H9 (cell line): Measurements from ENCODE around the gene CYTH4. TPM values are rescaled to one million over a fixed set of nuclear protein-coding genes. Genes with fewer than 3 reads are reported as not detected.

ENCODE experiments used
- DNase-seq: peaks from one replicate; pipeline ENCODE4 v3.0.0-alpha.2; 2017
- H2AFZ ChIP-seq: one replicate; pipeline ENCODE4 v1.6.1; 2013; ENCODE audit warnings: mild to moderate bottlenecking, low read length, control low read depth, moderate library complexity
- H2AK5ac ChIP-seq: 2 replicates; pipeline ENCODE4 v1.6.1; 2013; ENCODE audit warnings: low read length, control low read depth, mixed read lengths; ENCODE audit not compliant: insufficient read length
- H2BK120ac ChIP-seq: one replicate; pipeline ENCODE4 v1.6.1; 2013; ENCODE audit warnings: low read depth, mild to moderate bottlenecking, low read length, control low read depth, inconsistent platforms; ENCODE audit not compliant: poor library complexity, severe bottlenecking
- H2BK12ac ChIP-seq: 2 replicates; pipeline ENCODE4 v1.6.1; 2013; ENCODE audit warnings: low read length, control low read depth, mixed read lengths, low read depth; ENCODE audit not compliant: insufficient read length
- H2BK15ac ChIP-seq: 2 replicates; pipeline ENCODE4 v1.6.1; 2013; ENCODE audit warnings: low read depth, low read length, control low read depth
- H2BK20ac ChIP-seq: one replicate; pipeline ENCODE4 v1.6.1; 2013; ENCODE audit warnings: low read depth, mild to moderate bottlenecking, low read length, control low read depth, inconsistent platforms; ENCODE audit not compliant: poor library complexity, severe bottlenecking
- H2BK5ac ChIP-seq: 2 replicates; pipeline ENCODE4 v1.6.1; 2013; ENCODE audit warnings: low read length, control low read depth, mixed read lengths; ENCODE audit not compliant: insufficient read length
- H3K14ac ChIP-seq: 2 replicates; pipeline ENCODE4 v1.6.1; 2013; ENCODE audit warnings: low read length, control low read depth; ENCODE audit not compliant: insufficient read depth
- H3K18ac ChIP-seq: 2 replicates; pipeline ENCODE4 v1.6.1; 2013; ENCODE audit warnings: low read depth, mild to moderate bottlenecking, mixed read lengths, low read length, control low read depth; ENCODE audit not compliant: insufficient read length
- H3K23ac ChIP-seq: 2 replicates; pipeline ENCODE4 v1.6.1; 2013; ENCODE audit warnings: low read length, control low read depth, mixed read lengths, low read depth; ENCODE audit not compliant: insufficient read length
- H3K23me2 ChIP-seq: 2 replicates; pipeline ENCODE4 v1.6.1; 2013; ENCODE audit warnings: low read depth, mild to moderate bottlenecking, mixed read lengths, low read length, control low read depth; ENCODE audit not compliant: insufficient read length, poor library complexity, severe bottlenecking
- H3K27ac ChIP-seq: 2 replicates; pipeline ENCODE4 v1.5.1; 2013; ENCODE audit warnings: low read length, control low read depth, mixed read lengths, low read depth; ENCODE audit not compliant: insufficient read length
- H3K27me3 ChIP-seq: 2 replicates; pipeline ENCODE4 v1.6.1; 2013; ENCODE audit warnings: low read length, control low read depth, inconsistent platforms; ENCODE audit not compliant: insufficient read depth
- H3K4ac ChIP-seq: 2 replicates; pipeline ENCODE4 v1.6.1; 2013; ENCODE audit warnings: low read depth, mild to moderate bottlenecking, control low read depth, inconsistent platforms, low read length, moderate library complexity
- H3K4me1 ChIP-seq: 2 replicates; pipeline ENCODE4 v1.6.1; 2013; ENCODE audit warnings: low read length, control low read depth, inconsistent platforms; ENCODE audit not compliant: insufficient read depth
- H3K4me2 ChIP-seq: 2 replicates; pipeline ENCODE4 v1.6.1; 2013; ENCODE audit warnings: low read length, control low read depth, mixed read lengths; ENCODE audit not compliant: insufficient read length, insufficient read depth
- H3K56ac ChIP-seq: 2 replicates; pipeline ENCODE4 v1.6.1; 2013; ENCODE audit warnings: low read depth, mild to moderate bottlenecking, mixed read lengths, low read length, control low read depth; ENCODE audit not compliant: insufficient read length
- H3K79me1 ChIP-seq: 2 replicates; pipeline ENCODE4 v1.6.1; 2013; ENCODE audit warnings: low read depth, mild to moderate bottlenecking, moderate library complexity, low read length, control low read depth, inconsistent platforms; ENCODE audit not compliant: insufficient read depth, poor library complexity, severe bottlenecking
- H3K79me2 ChIP-seq: 2 replicates; pipeline ENCODE4 v1.6.1; 2013; ENCODE audit warnings: low read length, control low read depth, inconsistent platforms; ENCODE audit not compliant: insufficient read depth
- H3K9ac ChIP-seq: 2 replicates; pipeline ENCODE4 v1.6.1; 2013; ENCODE audit warnings: low read length, control low read depth, mixed read lengths; ENCODE audit not compliant: insufficient read length; ENCODE audit errors: extremely low read depth
- H3K9me3 ChIP-seq: one replicate; pipeline ENCODE4 v1.6.1; 2013; ENCODE audit warnings: low read depth, low read length, inconsistent platforms; ENCODE audit not compliant: control insufficient read depth
- H3T11ph ChIP-seq: one replicate; pipeline ENCODE4 v1.6.1; 2013; ENCODE audit warnings: mild to moderate bottlenecking, low read length, control low read depth, inconsistent platforms
- H4K20me1 ChIP-seq: one replicate; pipeline ENCODE4 v1.6.1; 2013; ENCODE audit not compliant: control insufficient read depth, insufficient read length, insufficient read depth
- H4K5ac ChIP-seq: 2 replicates; pipeline ENCODE4 v1.6.1; 2013; ENCODE audit warnings: low read depth, mild to moderate bottlenecking, mixed read lengths, low read length, control low read depth; ENCODE audit not compliant: insufficient read length
- H4K8ac ChIP-seq: replicated peaks from 2 replicates; pipeline ENCODE4 v1.6.1; 2013; ENCODE audit warnings: low read length, control low read depth, mixed read lengths, low read depth; ENCODE audit not compliant: insufficient read length
- H4K91ac ChIP-seq: 2 replicates; pipeline ENCODE4 v1.6.1; 2013; ENCODE audit warnings: low read depth, mild to moderate bottlenecking, moderate library complexity, mixed read lengths, low read length, control low read depth; ENCODE audit not compliant: insufficient read length
- H3K27ac Mint-ChIP-seq, 3 experiments: 2 replicates in 2 of 3; 3 replicates in 1 of 3; pipeline ENCODE4 v1.8.0; 2020 to 2021; ENCODE audit warnings: mixed read lengths in 3 of 3, mild to moderate bottlenecking in 1 of 3, moderate library complexity in 1 of 3
- H3K27me3 Mint-ChIP-seq: 2 replicates; pipeline ENCODE4 v1.8.0; 2021; ENCODE audit warnings: low read depth, mild to moderate bottlenecking, moderate library complexity, mixed read lengths
- H3K36me3 Mint-ChIP-seq, 3 experiments: 2 replicates in 2 of 3; 3 replicates in 1 of 3; pipeline ENCODE4 v1.8.0; 2020 to 2021; ENCODE audit warnings: low read depth in 3 of 3, mixed read lengths in 3 of 3; ENCODE audit not compliant: insufficient read depth in 1 of 3
- H3K4me1 Mint-ChIP-seq, 2 experiments: 2 replicates each; pipeline ENCODE4 v1.8.0; 2020; ENCODE audit warnings: mixed read lengths in 2 of 2
- H3K4me3 Mint-ChIP-seq, 2 experiments: 2 replicates in 1 of 2; 3 replicates in 1 of 2; pipeline ENCODE4 v1.8.0; 2020 to 2021; ENCODE audit warnings: mild to moderate bottlenecking in 2 of 2, mixed read lengths in 2 of 2, moderate library complexity in 1 of 2
- H3K9me3 Mint-ChIP-seq, 2 experiments: 2 replicates in 1 of 2; 3 replicates in 1 of 2; pipeline ENCODE4 v1.8.0; 2020; ENCODE audit warnings: mild to moderate bottlenecking in 2 of 2, mixed read lengths in 2 of 2, moderate library complexity in 1 of 2
- WGBS: extraction: QIAGEN DNeasy Blood & Tissue Kit; methylation state at CpG from one replicate; pipeline ENCODE4 v1.1.7; 2013; ENCODE audit warnings: missing lambda C conversion rate, low lambda C conversion rate, mixed read lengths; ENCODE audit not compliant: insufficient read length; ENCODE audit errors: extremely low coverage; 5-methylcytosine and 5-hydroxymethylcytosine counted together
- total RNA-seq: library from RNA; stranded (reverse); gene quantifications from 2 replicates; pipeline ENCODE4 v1.2.1, GENCODE V29; 2021
- TF ChIP-seq, protein P1 (sequence below): fragments of 200-600 bp; sonication (generic); conservative IDR thresholded peaks from 3 replicates; pipeline ENCODE4 v1.8.0; 2021; ENCODE audit warnings: antibody characterized with exemption, mild to moderate bottlenecking

CYTH4 gene
- total RNA-seq, 1 experiment from 2014 or later: not detected

DNA sequence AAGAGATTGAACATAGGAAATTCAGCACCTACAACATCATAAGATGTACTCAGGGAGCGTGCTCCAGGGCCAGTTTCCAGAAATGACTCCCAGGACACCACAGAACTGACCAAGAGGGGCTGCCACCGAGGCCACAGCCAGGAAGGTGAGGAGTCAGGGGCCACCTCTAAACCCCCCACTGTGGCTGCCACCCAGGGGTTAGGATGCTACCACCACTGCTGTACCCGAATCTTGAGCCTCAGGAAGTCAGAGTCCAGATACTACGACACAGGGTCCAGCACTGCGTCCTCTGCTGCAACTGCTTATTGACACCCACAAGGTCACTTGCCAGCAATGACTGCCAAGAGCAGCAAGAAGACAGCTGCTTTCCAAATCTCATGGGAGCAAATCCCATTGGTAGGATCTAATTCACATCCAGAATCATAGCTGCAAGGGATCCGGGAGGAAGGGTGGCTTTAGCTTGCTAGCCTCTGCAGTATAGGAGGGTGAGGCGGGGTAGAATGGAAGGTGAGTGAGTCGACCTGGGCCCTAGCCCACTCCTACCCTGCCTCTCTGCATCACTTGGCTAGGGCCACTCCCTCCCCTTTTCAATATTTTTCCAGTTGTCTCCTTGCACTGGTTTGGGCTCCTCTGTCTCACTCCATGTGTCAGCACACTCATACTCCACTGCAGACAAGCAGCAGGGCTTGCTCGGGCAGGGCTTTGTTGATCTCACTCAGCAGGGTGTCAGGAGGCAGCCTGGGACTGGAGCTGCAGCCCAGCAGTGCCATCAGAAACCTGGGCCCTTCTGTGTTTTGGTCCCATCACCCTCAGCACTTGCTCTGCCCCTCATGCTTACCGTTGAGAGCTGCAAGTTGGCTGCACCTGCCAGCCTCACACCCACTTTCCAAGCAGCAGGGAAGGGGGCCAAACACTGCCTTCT lies 18.1 kb upstream of the CYTH4 start:
- no peak overlapping the region for H3K18ac ChIP-seq
- Mint-ChIP-seq H3K4me3 (no peak overlapping the region), H3K27ac (no peak overlapping the region)

More for the DNA sequence above, 18.1 kb upstream of the CYTH4 start:
- no peak overlapping the region for H2BK120ac ChIP-seq
- no peak overlapping the region for H2BK5ac ChIP-seq
- TF ChIP-seq, protein P1, sequence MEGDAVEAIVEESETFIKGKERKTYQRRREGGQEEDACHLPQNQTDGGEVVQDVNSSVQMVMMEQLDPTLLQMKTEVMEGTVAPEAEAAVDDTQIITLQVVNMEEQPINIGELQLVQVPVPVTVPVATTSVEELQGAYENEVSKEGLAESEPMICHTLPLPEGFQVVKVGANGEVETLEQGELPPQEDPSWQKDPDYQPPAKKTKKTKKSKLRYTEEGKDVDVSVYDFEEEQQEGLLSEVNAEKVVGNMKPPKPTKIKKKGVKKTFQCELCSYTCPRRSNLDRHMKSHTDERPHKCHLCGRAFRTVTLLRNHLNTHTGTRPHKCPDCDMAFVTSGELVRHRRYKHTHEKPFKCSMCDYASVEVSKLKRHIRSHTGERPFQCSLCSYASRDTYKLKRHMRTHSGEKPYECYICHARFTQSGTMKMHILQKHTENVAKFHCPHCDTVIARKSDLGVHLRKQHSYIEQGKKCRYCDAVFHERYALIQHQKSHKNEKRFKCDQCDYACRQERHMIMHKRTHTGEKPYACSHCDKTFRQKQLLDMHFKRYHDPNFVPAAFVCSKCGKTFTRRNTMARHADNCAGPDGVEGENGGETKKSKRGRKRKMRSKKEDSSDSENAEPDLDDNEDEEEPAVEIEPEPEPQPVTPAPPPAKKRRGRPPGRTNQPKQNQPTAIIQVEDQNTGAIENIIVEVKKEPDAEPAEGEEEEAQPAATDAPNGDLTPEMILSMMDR: no peak
- no peak overlapping the region for H2BK15ac ChIP-seq
- peaks cover 18 to 22% of the 10 kb centered on the region in 2 experiments for H3K9me3 Mint-ChIP-seq
- H3K27me3 Mint-ChIP-seq: peaks cover 69% of the 10 kb centered on the region
- no peak overlapping the region for H3K14ac ChIP-seq
- H3K9me3 ChIP-seq: no peaks in the 10 kb centered on the region
- H3K23me2 ChIP-seq: no peaks in the 10 kb centered on the region
- H2AK5ac ChIP-seq: no peak overlapping the region
- H3K79me2 ChIP-seq: no peaks in the 10 kb centered on the region
- H3T11ph ChIP-seq: no peak overlapping the region
- no peak overlapping the region for H3K56ac ChIP-seq
- no peak overlapping the region for H3K9ac ChIP-seq
- DNase-seq: peak; percentile 21
- no peaks in the 10 kb centered on the region; the same call in 1 of the 2 replicates for H3K27me3 ChIP-seq
- H3K4ac ChIP-seq: no peak overlapping the region
- no peaks in the 10 kb centered on the region for H3K79me1 ChIP-seq
- no peak overlapping the region for H4K8ac ChIP-seq
- peaks cover 2 to 12% (median 2%) of the 10 kb centered on the region in 3 experiments; a peak in 5 of 7 replicates for H3K36me3 Mint-ChIP-seq
- no peak overlapping the region for H2BK12ac ChIP-seq
- H4K20me1 ChIP-seq: peaks cover 3% of the 10 kb centered on the region
- no peak overlapping the region for H2BK20ac ChIP-seq
- peaks cover 16 to 25% of the 10 kb centered on the region in 2 experiments for H3K4me1 Mint-ChIP-seq
- 0 out of 2 replicates have a peak, but pooled peaks cover under 1% of the 10 kb centered on the region for H3K4me1 ChIP-seq
- H3K23ac ChIP-seq: no peak overlapping the region
- no CpG with 5 or more reads among the region's 10 CpGs for WGBS
- H3K27ac ChIP-seq: no peak overlapping the region
- no peak overlapping the region for H2AFZ ChIP-seq
- no peak overlapping the region for H4K5ac ChIP-seq
- H4K91ac ChIP-seq: no peak overlapping the region
- H3K4me2 ChIP-seq: no peak overlapping the region
